HEK293T (cell line): ENCODE data around the gene NTNG2.

Source experiments
- FOXA1 ChIP-seq: fragments of 450-650 bp; IDR thresholded peaks from 2 replicates; pipeline ENCODE4 v1.6.1; 2016; ENCODE audit warnings: mild to moderate bottlenecking
- HDGF ChIP-seq: fragments of 450-650 bp; IDR thresholded peaks from 2 replicates; pipeline ENCODE4 v1.6.1; 2017; ENCODE audit warnings: antibody characterized with exemption, borderline replicate concordance
- TARDBP ChIP-seq: fragments of 450-650 bp; IDR thresholded peaks from 2 replicates; pipeline ENCODE4 v1.6.1; 2016
- ZNF384 ChIP-seq: fragments of 450-650 bp; IDR thresholded peaks from 2 replicates; pipeline ENCODE4 v1.6.1; 2016

- TF ChIP-seq HDGF (no peak), FOXA1 (no peak), ZNF384 (no peak), TARDBP (no peak)
These were observed 79.6 kb downstream of the NTNG2 start for GRCh38 chr9:132241483-132241839.
